ENCODE data around the gene FUS. TPM values are rescaled to one million over a fixed set of nuclear protein-coding genes. Genes with fewer than 3 reads are reported as not detected.
"Not testable (repeated sequence)": the region's sequence is repeated elsewhere in the genome, so short reads cannot be mapped to it uniquely, and the experiment has no call there.

The FUS gene
- total and polyA plus RNA-seq, 2 experiments from 2014 or later, result 54.4 to 618 TPM

DNA sequence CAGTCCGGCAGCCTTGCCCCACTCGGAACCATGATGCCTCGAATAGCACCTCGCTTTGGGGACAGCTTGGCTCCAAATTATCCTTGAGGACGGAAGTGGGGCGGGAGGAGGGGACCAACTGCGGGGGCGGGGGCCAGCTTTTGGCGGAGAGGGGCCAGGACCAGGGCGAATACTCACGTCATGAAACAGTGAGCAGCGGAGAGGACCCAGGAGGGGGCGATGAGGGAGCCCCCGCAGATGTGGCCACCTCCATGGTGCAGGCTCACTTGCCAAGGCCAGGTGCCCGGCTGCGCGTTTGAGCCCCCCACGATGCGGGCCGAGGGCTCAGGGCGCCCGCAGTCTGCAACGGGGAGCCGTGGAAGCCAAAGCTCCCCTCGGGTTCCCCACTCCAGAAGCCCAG is 31.0 kb upstream of the FUS start:
- no peak for DNase-seq (ENCODE audit: low read depth in 1 of 2, low spot score in 1 of 2)
- Histone ChIP-seq H3K4me1 (ENCODE audit: low read depth) (no peaks in the 10 kb centered on the region), H3K27ac (no peak overlapping the region), H3K9me3 (ENCODE audit: low read depth) (no peaks in the 10 kb centered on the region), H3K36me3 (no peaks in the 10 kb centered on the region), H3K27me3 (peaks cover 42% of the 10 kb centered on the region), H3K4me3 (no peak overlapping the region)
- TF ChIP-seq, protein P1, sequence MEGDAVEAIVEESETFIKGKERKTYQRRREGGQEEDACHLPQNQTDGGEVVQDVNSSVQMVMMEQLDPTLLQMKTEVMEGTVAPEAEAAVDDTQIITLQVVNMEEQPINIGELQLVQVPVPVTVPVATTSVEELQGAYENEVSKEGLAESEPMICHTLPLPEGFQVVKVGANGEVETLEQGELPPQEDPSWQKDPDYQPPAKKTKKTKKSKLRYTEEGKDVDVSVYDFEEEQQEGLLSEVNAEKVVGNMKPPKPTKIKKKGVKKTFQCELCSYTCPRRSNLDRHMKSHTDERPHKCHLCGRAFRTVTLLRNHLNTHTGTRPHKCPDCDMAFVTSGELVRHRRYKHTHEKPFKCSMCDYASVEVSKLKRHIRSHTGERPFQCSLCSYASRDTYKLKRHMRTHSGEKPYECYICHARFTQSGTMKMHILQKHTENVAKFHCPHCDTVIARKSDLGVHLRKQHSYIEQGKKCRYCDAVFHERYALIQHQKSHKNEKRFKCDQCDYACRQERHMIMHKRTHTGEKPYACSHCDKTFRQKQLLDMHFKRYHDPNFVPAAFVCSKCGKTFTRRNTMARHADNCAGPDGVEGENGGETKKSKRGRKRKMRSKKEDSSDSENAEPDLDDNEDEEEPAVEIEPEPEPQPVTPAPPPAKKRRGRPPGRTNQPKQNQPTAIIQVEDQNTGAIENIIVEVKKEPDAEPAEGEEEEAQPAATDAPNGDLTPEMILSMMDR (IDR thresholded peaks at IDR 0.05; ENCODE audit: low read depth, low read length), result no peak

DNA sequence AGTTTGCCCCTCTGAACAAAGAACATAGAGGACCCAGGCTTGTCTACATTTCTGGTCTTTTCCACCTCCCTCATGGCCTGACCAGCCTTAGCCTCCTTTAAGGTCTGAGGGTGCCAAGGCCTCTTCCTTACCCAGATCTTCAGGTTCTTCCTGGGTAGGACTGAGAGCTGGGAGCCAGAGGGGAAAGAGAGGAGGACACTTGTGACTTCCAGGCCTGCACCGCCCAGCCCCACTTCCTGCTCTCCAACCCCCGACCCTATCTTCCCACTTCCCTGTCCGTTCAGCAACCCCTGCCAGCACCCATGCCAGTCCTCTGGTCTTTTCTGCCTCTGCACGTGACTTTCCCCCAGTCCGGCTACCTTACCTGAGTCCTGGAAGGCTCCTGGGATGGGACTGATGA is 30.6 kb upstream of the FUS start:
- Histone ChIP-seq H3K9me3 (ENCODE audit: low read depth) (no peaks in the 10 kb centered on the region), H3K27ac (no peak overlapping the region), H3K4me1 (ENCODE audit: low read depth) (no peaks in the 10 kb centered on the region), H3K4me3 (no peak overlapping the region), H3K27me3 (peaks cover 42% of the 10 kb centered on the region), H3K36me3 (no peaks in the 10 kb centered on the region)
- TF ChIP-seq, protein P1 (IDR thresholded peaks at IDR 0.05; ENCODE audit: low read depth, low read length), result no peak
- no peak for DNase-seq (ENCODE audit: low read depth in 1 of 2, low spot score in 1 of 2)

DNA sequence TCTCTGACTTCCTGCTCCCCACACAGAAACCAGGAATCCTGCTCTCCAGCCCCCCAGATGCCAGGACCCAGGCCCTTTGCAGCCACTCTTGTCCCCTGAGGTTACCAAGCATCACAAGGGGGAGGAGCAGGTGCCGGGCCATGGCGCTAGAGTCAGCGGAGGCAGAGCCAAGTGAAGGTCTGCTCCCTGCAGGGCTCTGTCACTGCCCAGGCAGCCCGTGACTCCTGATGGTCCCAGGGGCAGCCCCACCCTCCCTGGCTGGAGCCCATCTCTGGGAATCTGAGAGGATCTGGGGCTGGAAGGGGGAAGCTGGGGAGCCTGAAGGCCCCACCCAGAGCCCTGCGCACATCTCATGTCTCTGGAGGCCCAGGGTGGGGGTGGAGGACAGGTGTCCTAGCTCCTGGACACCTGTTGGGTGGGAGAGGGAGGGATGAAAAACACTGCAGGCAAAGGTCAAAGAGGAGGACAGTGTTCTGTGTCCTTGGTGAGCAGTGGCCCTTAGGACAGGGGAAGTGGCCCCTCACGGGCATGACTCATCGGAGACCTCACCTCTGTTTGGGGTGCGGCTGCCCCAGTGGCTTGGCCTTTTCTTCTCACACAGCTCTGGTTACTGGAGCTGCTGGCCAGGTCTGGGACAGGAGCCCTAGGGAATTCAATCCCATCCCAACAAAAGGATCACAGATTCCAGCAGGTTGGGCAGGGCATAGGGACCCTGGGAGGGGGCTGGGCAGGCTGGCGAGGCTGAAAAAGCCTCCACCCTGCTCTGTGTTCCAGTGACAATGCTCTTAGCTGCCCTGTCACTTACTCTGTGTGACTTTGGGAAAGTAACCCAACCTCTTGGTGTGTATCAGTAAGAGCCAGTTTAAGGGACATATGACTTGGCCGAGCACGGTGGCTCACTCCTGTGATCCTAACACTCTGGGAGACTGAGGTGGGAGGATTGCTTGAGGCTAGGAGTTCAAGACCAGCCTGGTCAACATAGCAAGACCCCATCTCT is 29.7 kb upstream of the FUS start, which contains the start of gene PRSS36:
Gene PRSS36, minus strand, starts transcription at position 173 of the 997 bp plus-strand sequence. Its CDS starts 31 bp downstream, at position 142.
- no peak within 1 kb of the TSS for H3K4me3 ChIP-seq
- H3K9me3 ChIP-seq (ENCODE audit: low read depth), result no peaks in the 10 kb centered on the region
- H3K4me1 ChIP-seq (ENCODE audit: low read depth), result no peaks in the 10 kb centered on the region
- H3K36me3 ChIP-seq, result no peaks in the 10 kb centered on the region
- TF ChIP-seq, protein P1 (IDR thresholded peaks at IDR 0.05; ENCODE audit: low read depth, low read length), result no peak
- H3K27me3 ChIP-seq, result peaks cover 42% of the 10 kb centered on the region
- no peak within 1 kb of the TSS for H3K27ac ChIP-seq
- DNase-seq (ENCODE audit: low read depth in 1 of 2, low spot score in 1 of 2), result no peak

DNA sequence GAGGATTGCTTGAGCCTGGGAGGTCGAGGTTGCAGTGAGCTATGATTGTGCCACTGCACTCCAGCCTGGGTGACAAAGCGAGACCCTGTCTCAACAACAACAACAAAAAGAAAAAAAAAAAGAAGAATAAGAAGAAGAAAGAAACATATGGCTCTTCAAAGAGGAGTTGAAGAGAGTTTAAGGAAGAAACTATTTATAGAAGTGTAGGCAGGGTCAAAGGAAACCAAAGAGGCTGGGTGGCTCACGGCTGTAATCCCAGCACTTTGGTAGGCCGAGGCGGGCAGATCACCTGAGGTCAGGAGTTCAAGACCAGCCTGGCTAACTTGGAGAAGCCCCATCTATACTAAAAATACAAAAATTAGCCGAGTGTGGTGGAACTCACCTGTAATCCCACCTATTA is 29.0 kb upstream of the FUS start:
- H3K27ac ChIP-seq; H3K9me3 ChIP-seq (ENCODE audit: low read depth); DNase-seq (ENCODE audit: low read depth in 1 of 2, low spot score in 1 of 2); H3K4me1 ChIP-seq (ENCODE audit: low read depth); H3K4me3 ChIP-seq; H3K36me3 ChIP-seq: not testable (repeated sequence)
- peaks cover 38% of the 10 kb centered on the region for H3K27me3 ChIP-seq

DNA sequence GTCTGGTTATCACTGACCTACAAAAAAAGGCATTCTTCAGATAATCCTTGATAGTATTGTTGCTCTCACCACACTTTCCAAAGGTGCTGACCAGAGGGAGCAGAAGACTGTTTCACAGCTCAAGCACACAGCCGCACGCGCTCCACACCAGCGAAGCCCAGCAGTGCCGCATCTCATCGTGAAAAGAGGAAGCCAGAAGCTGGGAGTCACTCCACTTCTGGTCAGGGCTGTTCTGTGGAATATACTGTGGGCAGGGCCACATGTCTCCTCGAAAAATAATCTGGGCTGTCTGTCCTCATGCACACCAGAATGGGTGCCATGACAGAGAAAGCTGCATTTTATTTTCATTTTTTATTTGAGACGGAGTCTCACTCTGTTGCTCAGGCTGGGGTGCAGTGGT is 22.8 kb upstream of the FUS start:
- Histone ChIP-seq H3K4me1 (ENCODE audit: low read depth) (no peaks in the 10 kb centered on the region), H3K27ac (no peak overlapping the region), H3K9me3 (ENCODE audit: low read depth) (no peaks in the 10 kb centered on the region), H3K36me3 (no peaks in the 10 kb centered on the region), H3K4me3 (no peak overlapping the region), H3K27me3 (no peaks in the 10 kb centered on the region)
- no peak for DNase-seq (ENCODE audit: low read depth in 1 of 2, low spot score in 1 of 2)
- TF ChIP-seq, protein P1 (IDR thresholded peaks at IDR 0.05; ENCODE audit: low read depth, low read length), result no peak

DNA sequence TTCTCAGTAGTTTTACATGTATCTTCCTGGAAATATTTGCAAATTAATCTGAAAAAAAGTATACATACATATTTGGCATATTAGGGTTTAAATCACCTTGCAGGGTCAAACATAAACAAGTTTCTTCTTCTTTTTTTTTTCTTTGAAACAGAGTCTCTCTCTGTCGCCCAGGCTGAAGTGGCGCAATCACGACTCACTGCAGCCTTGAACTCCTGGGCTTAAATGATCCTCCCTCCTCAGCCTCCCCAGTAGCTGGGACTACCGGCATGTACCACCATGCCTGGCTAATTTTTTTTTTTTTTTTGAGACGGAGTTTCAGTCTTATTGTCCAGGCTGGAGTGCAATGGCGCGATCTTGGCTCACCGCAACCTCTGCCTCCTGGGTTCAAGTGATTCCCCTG is 12.6 kb upstream of the FUS start:
- H3K4me1 ChIP-seq (ENCODE audit: low read depth), result peaks cover 6% of the 10 kb centered on the region
- no peaks in the 10 kb centered on the region for H3K9me3 ChIP-seq (ENCODE audit: low read depth)
- no peaks in the 10 kb centered on the region for H3K36me3 ChIP-seq
- no peaks in the 10 kb centered on the region for H3K27me3 ChIP-seq
- no peak overlapping the region for H3K4me3 ChIP-seq
- no peak for DNase-seq (ENCODE audit: low read depth in 1 of 2, low spot score in 1 of 2)
- TF ChIP-seq, protein P1 (IDR thresholded peaks at IDR 0.05; ENCODE audit: low read depth, low read length), result no peak
- H3K27ac ChIP-seq, result no peak overlapping the region

Measured in cardiac muscle cell (in vitro differentiated cells and primary cell).